Measurements from ENCODE around the gene SH2D5. TPM values are rescaled to one million over a fixed set of nuclear protein-coding genes. Genes with fewer than 3 reads are reported as not detected.

SH2D5 gene
- total and polyA plus RNA-seq, 2 donors (not counting 3 experiments of a cell fraction or from before 2014, with no cell fraction given) = 0.23 to 1.0 TPM

DNA sequence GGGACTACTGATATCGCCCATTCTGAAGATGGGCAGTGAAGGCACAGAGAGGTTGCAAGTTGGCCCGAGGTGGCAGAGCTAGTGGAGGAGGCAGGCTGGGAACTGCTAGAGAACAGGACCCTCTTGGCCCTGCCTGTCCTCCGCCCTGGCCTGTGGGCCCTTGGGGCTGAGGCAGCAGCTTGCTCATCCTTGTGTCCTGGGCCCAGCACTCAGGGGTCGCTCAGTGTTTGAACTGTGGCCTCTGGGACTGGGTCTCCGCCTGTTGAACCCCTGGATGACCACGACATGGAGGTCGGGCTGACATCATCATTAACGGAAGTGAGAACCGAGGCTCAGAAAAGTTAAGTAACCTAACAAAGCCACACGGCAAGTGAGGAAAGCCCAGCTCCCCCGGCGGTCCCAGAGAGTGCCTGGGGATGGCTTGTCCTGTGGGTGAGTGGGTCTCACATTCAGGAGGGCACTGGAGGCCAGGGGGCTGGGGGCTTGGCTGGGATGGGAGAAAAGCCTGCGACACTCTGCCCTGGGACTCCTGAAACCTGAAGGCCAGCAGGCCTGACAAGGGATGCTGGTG lies 48.4 kb downstream of the SH2D5 start:
- Histone ChIP-seq H3K4me1 (ENCODE audit: control insufficient read depth, extremely low read depth, insufficient read depth, low read length) (peaks cover 7% of the 10 kb centered on the region), H3K79me2 (ENCODE audit: control insufficient read depth, insufficient read depth, low read length) (no peaks in the 10 kb centered on the region), H3K4me3 (replicated peaks in 1 of 3; ENCODE audit: insufficient read depth in 1 of 3, low read depth in 1 of 3, low read length in 3 of 3) (no peak overlapping the region), H3K27ac (ENCODE audit: insufficient read depth, low read depth, low read length) (no peak overlapping the region), H3K36me3 (ENCODE audit: control insufficient read depth in 2 of 2, extremely low read depth in 1 of 2, insufficient read depth in 2 of 2, low read length in 2 of 2) (no peaks in the 10 kb centered on the region), H3K9me3 (replicated peaks; ENCODE audit: control insufficient read depth, insufficient read depth, low read length) (no peaks in the 10 kb centered on the region), H3K27me3 (ENCODE audit: control insufficient read depth in 2 of 2, insufficient read depth in 2 of 2, low read length in 2 of 2) (no peaks in the 10 kb centered on the region), H4K20me1 (replicated peaks; ENCODE audit: control insufficient read depth, extremely low read depth, insufficient read depth, low read length) (no peaks in the 10 kb centered on the region), H3K9me1 (replicated peaks; ENCODE audit: control insufficient read depth, extremely low read depth, insufficient read depth, low read length) (no peaks in the 10 kb centered on the region), H3K4me2 (ENCODE audit: insufficient read depth, low read length) (no peak overlapping the region), H3K9ac (replicated peaks; ENCODE audit: extremely low read depth, insufficient read depth, low read length) (no peak overlapping the region), H2AFZ (ENCODE audit: low read depth, low read length) (no peak overlapping the region)
- CTCF ChIA-PET = interaction anchor here (1.0 to 1.1 kb wide), 2 partner anchors 13 to 18 kb away, joined by 3 read pairs; no protein-coding TSS in a partner anchor
- TF ChIP-seq POLR2AphosphoS5 (IDR thresholded peaks at IDR 0.05; ENCODE audit: insufficient read depth, low read depth, low read length) (no peak), EZH2 (IDR thresholded peaks at IDR 0.05; ENCODE audit: borderline replicate concordance, low read depth, low read length, severe bottlenecking) (no peak), JUN (IDR thresholded peaks at IDR 0.05; ENCODE audit: borderline replicate concordance, insufficient read depth, insufficient read length, low read depth) (no peak), POLR2A (IDR thresholded peaks at IDR 0.05; ENCODE audit: low read depth, low read length) (no peak), GATA2 (IDR thresholded peaks at IDR 0.05; ENCODE audit: insufficient read depth, insufficient read length, low read depth, low read length) (no peak), FOS (IDR thresholded peaks at IDR 0.05; ENCODE audit: borderline replicate concordance, insufficient read depth, low read length) (no peak), MYC (IDR thresholded peaks at IDR 0.05; ENCODE audit: low read depth, low read length) (no peak)
- TF ChIP-seq, protein P1, sequence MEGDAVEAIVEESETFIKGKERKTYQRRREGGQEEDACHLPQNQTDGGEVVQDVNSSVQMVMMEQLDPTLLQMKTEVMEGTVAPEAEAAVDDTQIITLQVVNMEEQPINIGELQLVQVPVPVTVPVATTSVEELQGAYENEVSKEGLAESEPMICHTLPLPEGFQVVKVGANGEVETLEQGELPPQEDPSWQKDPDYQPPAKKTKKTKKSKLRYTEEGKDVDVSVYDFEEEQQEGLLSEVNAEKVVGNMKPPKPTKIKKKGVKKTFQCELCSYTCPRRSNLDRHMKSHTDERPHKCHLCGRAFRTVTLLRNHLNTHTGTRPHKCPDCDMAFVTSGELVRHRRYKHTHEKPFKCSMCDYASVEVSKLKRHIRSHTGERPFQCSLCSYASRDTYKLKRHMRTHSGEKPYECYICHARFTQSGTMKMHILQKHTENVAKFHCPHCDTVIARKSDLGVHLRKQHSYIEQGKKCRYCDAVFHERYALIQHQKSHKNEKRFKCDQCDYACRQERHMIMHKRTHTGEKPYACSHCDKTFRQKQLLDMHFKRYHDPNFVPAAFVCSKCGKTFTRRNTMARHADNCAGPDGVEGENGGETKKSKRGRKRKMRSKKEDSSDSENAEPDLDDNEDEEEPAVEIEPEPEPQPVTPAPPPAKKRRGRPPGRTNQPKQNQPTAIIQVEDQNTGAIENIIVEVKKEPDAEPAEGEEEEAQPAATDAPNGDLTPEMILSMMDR (IDR thresholded peaks at IDR 0.05; ENCODE audit: extremely low read depth in 1 of 2, insufficient read depth in 1 of 2, low read depth in 1 of 2, low read length in 2 of 2) = no peak
- TF ChIP-seq, protein P2, sequence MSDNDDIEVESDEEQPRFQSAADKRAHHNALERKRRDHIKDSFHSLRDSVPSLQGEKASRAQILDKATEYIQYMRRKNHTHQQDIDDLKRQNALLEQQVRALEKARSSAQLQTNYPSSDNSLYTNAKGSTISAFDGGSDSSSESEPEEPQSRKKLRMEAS (IDR thresholded peaks at IDR 0.05; ENCODE audit: insufficient read depth, insufficient read length) = no peak
- BruUV-seq (replicated peaks) = no TSS peak
- DNase-seq (ENCODE audit: low read depth, low spot score) (no peak), FAIRE-seq (no peak)
- intact Hi-C loops (cut with micrococcal nuclease) (no loop called here), dilution Hi-C loops (cut with MboI; ENCODE audit: extremely low pct_ligation_motif_present, low sequenced_read_pairs) (no loop called here)
- POLR2A ChIA-PET = no interaction called here

Data from endothelial cell of umbilical vein (primary cell).